ENCODE measurements around the gene CPOX. TPM values are rescaled to one million over a fixed set of nuclear protein-coding genes. Genes with fewer than 3 reads are reported as not detected.
A peak's percentile ranks its signal among the peaks of the same experiment; 100 is the strongest.

The CPOX gene
- total RNA-seq, 2 donors from 2014 or later, result 36.5 to 36.7 TPM

GRCh38 chr3:98554580-98554979 is 38.8 kb downstream of the CPOX start:
- Mint-ChIP-seq H3K4me3 (peak overlapping the region; percentile 83 to 92), H3K36me3 (ENCODE audit: insufficient read depth in 2 of 2) (peaks cover 10 to 32% of the 10 kb centered on the region in 2 donors), H3K4me1 (ENCODE audit: low read depth) (peaks cover 94% of the 10 kb centered on the region), H3K27me3 (ENCODE audit: low read depth) (no peaks in the 10 kb centered on the region), H3K9me3 (peaks cover 0 to 4% of the 10 kb centered on the region in 2 donors), H3K27ac (peak overlapping the region; percentile 100)
- DNase-seq (no peak), ATAC-seq (replicated peaks in 1 of 2) (no peak)

GRCh38 chr3:98553753-98554152 is 39.7 kb downstream of the CPOX start:
- H3K9me3 Mint-ChIP-seq, result peaks cover 0 to 4% of the 10 kb centered on the region in 2 donors
- peak overlapping the region; percentile 100 for H3K27ac Mint-ChIP-seq
- no peak for DNase-seq
- H3K4me1 Mint-ChIP-seq (ENCODE audit: low read depth), result peaks cover 92% of the 10 kb centered on the region
- H3K36me3 Mint-ChIP-seq (ENCODE audit: insufficient read depth in 2 of 2), result peaks cover 8 to 25% of the 10 kb centered on the region in 2 donors
- peak overlapping the region; percentile 83 to 92 for H3K4me3 Mint-ChIP-seq
- H3K27me3 Mint-ChIP-seq (ENCODE audit: low read depth), result no peaks in the 10 kb centered on the region
- no peak for ATAC-seq (replicated peaks in 1 of 2)

GRCh38 chr3:98553021-98553563 is 40.3 kb downstream of the CPOX start:
- Mint-ChIP-seq H3K4me3 (peak overlapping the region; percentile 83 to 92), H3K27ac (peak overlapping the region; percentile 100), H3K36me3 (ENCODE audit: insufficient read depth in 2 of 2) (peaks cover 6 to 25% of the 10 kb centered on the region in 2 donors), H3K27me3 (ENCODE audit: low read depth) (no peaks in the 10 kb centered on the region), H3K4me1 (ENCODE audit: low read depth) (peaks cover 91% of the 10 kb centered on the region), H3K9me3 (peaks cover 0 to 4% of the 10 kb centered on the region in 2 donors)
- DNase-seq (no peak), ATAC-seq (replicated peaks in 1 of 2) (no peak)

DNA sequence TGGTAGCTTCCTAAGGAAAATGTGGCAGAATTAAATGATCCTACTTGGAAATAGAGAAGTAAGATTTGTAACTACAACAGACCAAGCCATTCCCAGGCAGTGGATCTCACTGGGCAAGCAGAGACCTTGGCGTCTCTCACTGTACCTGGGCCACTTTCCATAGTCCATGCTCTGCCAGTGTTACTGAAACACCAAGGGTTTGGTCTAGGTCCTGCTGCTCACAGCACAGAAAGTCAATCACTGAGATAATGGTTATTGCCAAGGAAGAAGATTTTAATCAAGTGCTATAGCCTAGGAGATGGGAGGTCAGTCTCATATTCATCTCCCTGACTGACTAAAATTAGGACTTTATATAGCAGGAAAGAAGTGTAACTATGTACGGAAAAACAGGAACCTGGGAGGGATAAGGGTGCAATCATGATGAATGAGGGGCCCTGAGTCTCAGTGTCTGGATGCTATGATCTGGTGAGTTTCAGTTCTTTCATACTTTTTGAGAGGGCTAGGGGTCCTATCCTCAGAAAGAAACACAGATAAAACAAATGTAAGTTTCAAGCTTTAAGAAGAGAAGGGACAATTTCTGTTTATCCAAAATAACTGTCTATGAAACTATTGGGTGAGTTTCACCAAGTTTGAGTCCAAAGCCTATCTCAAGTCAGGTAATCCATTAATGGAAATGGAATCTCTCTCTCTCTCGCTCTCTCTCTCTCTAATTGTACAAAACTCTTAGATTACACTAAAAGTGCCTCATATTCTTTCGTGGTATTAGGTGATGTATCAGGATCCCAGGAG is 41.0 kb downstream of the CPOX start:
- ATAC-seq (replicated peaks in 1 of 2) (no peak), DNase-seq (no peak)
- H3K27me3 Mint-ChIP-seq (ENCODE audit: low read depth), result no peaks in the 10 kb centered on the region
- H3K36me3 Mint-ChIP-seq (ENCODE audit: insufficient read depth in 2 of 2), result peaks cover 6 to 25% of the 10 kb centered on the region in 2 donors
- peak overlapping the region; percentile 83 to 92 for H3K4me3 Mint-ChIP-seq
- peak overlapping the region; percentile 100 for H3K27ac Mint-ChIP-seq
- H3K9me3 Mint-ChIP-seq, result peaks cover 0 to 4% of the 10 kb centered on the region in 2 donors
- H3K4me1 Mint-ChIP-seq (ENCODE audit: low read depth), result peaks cover 85% of the 10 kb centered on the region

GRCh38 chr3:98551754-98552153 is 41.7 kb downstream of the CPOX start:
- ATAC-seq (replicated peaks in 1 of 2) (no peak), DNase-seq (no peak)
- Mint-ChIP-seq H3K4me1 (ENCODE audit: low read depth) (peaks cover 78% of the 10 kb centered on the region), H3K9me3 (peaks cover 0 to 4% of the 10 kb centered on the region in 2 donors), H3K27ac (peak overlapping the region; percentile 100), H3K27me3 (ENCODE audit: low read depth) (no peaks in the 10 kb centered on the region), H3K4me3 (peak overlapping the region; percentile 83 to 92), H3K36me3 (ENCODE audit: insufficient read depth in 2 of 2) (peaks cover 6 to 25% of the 10 kb centered on the region in 2 donors)

DNA sequence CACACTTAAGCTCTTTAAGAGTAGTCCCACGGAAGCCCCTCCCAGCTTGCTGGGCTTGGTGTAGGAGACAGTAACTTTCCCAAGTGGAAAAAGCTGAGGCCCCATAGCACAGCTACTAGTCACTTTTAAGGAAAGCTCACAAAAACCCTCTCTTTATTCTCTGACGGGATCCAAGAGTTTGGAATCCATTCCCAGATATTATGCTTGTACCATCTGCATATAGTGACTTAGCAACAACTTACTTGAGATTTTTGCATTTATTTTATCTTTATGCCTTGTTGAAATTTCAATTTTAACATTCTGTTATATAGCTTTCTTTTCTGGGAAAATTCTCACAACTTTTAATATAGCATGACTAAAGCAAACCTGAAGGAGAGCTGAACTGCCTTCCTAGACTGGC is 42.2 kb downstream of the CPOX start:
- Mint-ChIP-seq H3K36me3 (ENCODE audit: insufficient read depth in 2 of 2) (peaks cover 6 to 25% of the 10 kb centered on the region in 2 donors), H3K4me1 (ENCODE audit: low read depth) (peaks cover 76% of the 10 kb centered on the region), H3K27ac (peak overlapping the region; percentile 100), H3K4me3 (peak overlapping the region; percentile 39 to 92), H3K27me3 (ENCODE audit: low read depth) (no peaks in the 10 kb centered on the region), H3K9me3 (peaks cover 0 to 4% of the 10 kb centered on the region in 2 donors)
- DNase-seq (no peak), ATAC-seq (replicated peaks in 1 of 2) (no peak)

DNA sequence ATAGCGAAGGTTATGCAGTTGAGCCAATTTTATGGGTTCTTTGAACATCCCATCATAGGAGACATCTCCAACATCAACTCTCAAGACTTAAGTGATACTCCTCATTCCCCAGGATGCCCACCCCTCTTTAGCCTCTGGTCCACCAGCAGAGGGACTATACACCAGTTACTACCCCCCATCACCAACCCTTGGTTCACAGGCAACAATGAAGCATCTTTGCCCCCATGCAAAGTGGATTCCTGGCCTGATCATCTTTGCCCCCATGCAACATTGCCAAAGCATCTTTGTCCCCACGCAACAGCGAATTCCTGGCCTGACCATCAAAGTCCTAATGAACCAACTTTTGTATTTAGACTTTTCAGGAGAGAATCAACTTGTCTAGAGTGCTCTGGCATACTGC is 42.6 kb downstream of the CPOX start:
- Mint-ChIP-seq H3K27me3 (ENCODE audit: low read depth) (no peaks in the 10 kb centered on the region), H3K36me3 (ENCODE audit: insufficient read depth in 2 of 2) (peaks cover 6 to 25% of the 10 kb centered on the region in 2 donors), H3K9me3 (peaks cover 0 to 4% of the 10 kb centered on the region in 2 donors), H3K4me1 (ENCODE audit: low read depth) (peaks cover 76% of the 10 kb centered on the region), H3K27ac (peak overlapping the region; percentile 100), H3K4me3 (peak overlapping the region; percentile 39 to 92)
- DNase-seq (no peak), ATAC-seq (replicated peaks in 1 of 2) (no peak)

DNA sequence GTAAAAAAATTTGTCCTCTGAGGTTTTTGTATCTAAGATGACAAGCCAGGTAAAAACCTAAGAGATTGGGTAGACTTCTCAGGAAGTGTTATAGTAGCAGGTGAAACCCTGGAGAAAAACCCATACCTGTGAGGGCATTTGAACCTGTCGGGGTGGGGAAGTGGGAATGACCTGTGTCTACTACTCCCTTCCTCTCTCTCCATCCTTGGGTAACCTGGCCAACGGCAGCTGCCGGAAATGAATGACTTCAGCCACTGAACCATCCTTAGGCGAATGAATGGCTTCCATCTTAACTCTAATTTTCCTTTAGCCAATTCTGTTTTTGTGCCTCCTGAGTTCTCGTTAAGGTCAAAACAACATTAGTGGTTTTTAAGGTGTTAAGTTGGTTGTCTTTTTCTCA is 44.9 kb downstream of the CPOX start:
- H3K36me3 Mint-ChIP-seq (ENCODE audit: insufficient read depth in 2 of 2), result peaks cover 6 to 16% of the 10 kb centered on the region in 2 donors
- H3K27ac Mint-ChIP-seq, result no peak overlapping the region
- no peaks in the 10 kb centered on the region for H3K27me3 Mint-ChIP-seq (ENCODE audit: low read depth)
- DNase-seq (no peak), ATAC-seq (replicated peaks in 1 of 2) (no peak)
- H3K4me3 Mint-ChIP-seq, result peak overlapping the region in 1 of 2 donors; percentile 45
- H3K4me1 Mint-ChIP-seq (ENCODE audit: low read depth), result peaks cover 72% of the 10 kb centered on the region
- peaks cover 0 to 4% of the 10 kb centered on the region in 2 donors for H3K9me3 Mint-ChIP-seq

DNA sequence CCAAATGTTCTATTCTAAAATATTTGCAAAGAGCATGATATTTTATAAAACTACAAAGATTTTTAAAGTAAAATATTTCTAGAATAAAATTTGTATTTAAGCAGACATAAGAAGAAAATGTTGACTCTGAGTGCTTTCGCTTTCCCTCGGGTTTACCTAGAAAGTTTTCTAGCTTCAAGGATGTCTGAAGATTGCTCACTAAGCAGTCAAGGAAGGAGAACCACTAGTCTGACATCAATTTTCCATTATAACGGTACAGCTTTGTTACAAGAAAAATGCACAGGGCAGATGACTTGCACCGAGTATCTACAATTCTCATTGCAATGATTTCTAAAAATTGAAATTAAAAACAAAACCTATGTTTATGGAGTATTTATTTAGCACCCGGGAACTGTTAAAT is 47.5 kb downstream of the CPOX start:
- no peak for DNase-seq
- H3K4me1 Mint-ChIP-seq (ENCODE audit: low read depth), result peaks cover 70% of the 10 kb centered on the region
- peak overlapping the region; percentile 57 to 88 for H3K4me3 Mint-ChIP-seq
- ATAC-seq (replicated peaks in 1 of 2), result peak; percentile 91 to 92
- H3K27ac Mint-ChIP-seq, result peak overlapping the region; percentile 98
- H3K36me3 Mint-ChIP-seq (ENCODE audit: insufficient read depth in 2 of 2), result peaks cover 8 to 10% of the 10 kb centered on the region in 2 donors
- H3K9me3 Mint-ChIP-seq, result peaks cover 0 to 3% of the 10 kb centered on the region in 2 donors
- no peaks in the 10 kb centered on the region for H3K27me3 Mint-ChIP-seq (ENCODE audit: low read depth)

DNA sequence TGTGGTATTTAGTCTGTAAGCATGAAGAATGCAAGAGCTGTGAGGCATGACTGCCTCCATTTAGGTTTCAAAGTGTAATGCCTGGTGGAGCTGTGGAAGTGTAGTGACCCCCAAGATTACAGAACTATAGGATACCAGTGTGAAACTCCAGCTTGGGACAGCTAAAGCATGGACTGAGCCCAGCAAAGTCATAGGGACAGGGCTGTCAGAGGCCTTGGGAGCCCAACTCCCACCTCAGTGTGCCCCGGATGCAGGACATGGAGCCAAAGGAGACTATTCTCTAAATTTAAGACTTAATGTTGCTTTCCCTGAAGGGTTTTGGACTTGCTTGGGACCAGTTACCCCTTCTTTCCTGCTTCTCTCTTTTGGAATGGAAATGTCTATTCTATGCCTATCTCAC is 50.8 kb downstream of the CPOX start:
- H3K4me1 Mint-ChIP-seq (ENCODE audit: low read depth), result peaks cover 78% of the 10 kb centered on the region
- no peak overlapping the region for H3K27ac Mint-ChIP-seq

DNA sequence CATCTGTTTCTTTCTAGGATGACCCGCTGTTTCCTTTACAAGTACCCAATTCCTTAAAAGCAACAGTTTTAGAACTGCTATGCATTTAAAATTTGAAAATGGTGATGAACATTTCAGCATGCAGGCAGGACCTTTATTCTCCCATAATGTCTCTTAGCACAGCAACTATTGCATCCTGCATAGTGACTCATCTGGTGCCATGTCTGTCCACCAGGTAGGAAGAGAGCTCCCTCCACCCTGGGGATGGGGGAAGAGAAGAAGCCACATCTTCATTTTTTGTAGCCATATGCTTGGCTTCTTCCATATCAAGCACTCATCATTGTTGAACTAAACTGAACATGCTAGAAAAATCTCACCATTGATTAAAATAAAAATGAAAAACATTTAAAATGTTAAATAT is 51.7 kb downstream of the CPOX start:
- Mint-ChIP-seq H3K9me3 (no peaks in the 10 kb centered on the region), H3K4me3 (peak overlapping the region; percentile 52 to 58), H3K27ac (peak overlapping the region; percentile 75), H3K4me1 (ENCODE audit: low read depth) (peaks cover 86% of the 10 kb centered on the region), H3K36me3 (ENCODE audit: insufficient read depth in 2 of 2) (peaks cover 5 to 8% of the 10 kb centered on the region in 2 donors), H3K27me3 (ENCODE audit: low read depth) (no peaks in the 10 kb centered on the region)
- ATAC-seq (replicated peaks in 1 of 2) (no peak), DNase-seq (no peak)

More for the DNA sequence above, 50.8 kb downstream of the CPOX start:
- peaks cover 5 to 8% of the 10 kb centered on the region in 2 donors for H3K36me3 Mint-ChIP-seq (ENCODE audit: insufficient read depth in 2 of 2)
- DNase-seq, result no peak
- no peak overlapping the region for H3K4me3 Mint-ChIP-seq
- H3K9me3 Mint-ChIP-seq, result no peaks in the 10 kb centered on the region
- ATAC-seq (replicated peaks in 1 of 2), result no peak
- no peaks in the 10 kb centered on the region for H3K27me3 Mint-ChIP-seq (ENCODE audit: low read depth)

GRCh38 chr3:98540346-98540745 is 53.1 kb downstream of the CPOX start:
- Mint-ChIP-seq H3K36me3 (ENCODE audit: insufficient read depth in 2 of 2) (peaks cover 7 to 8% of the 10 kb centered on the region in 2 donors), H3K4me3 (peak overlapping the region; percentile 38 to 63), H3K4me1 (ENCODE audit: low read depth) (peaks cover 86% of the 10 kb centered on the region), H3K27ac (peak overlapping the region; percentile 27), H3K9me3 (no peaks in the 10 kb centered on the region), H3K27me3 (ENCODE audit: low read depth) (no peaks in the 10 kb centered on the region)
- ATAC-seq (replicated peaks in 1 of 2) (peak; percentile 35 to 39), DNase-seq (peak in 1 of 2 donors; percentile 46)

- Mint-ChIP-seq H3K27ac (peak overlapping the region; percentile 90), H3K36me3 (ENCODE audit: insufficient read depth in 2 of 2) (peaks cover 7 to 9% of the 10 kb centered on the region in 2 donors), H3K9me3 (no peaks in the 10 kb centered on the region), H3K4me1 (ENCODE audit: low read depth) (peaks cover 60% of the 10 kb centered on the region), H3K4me3 (peak overlapping the region; percentile 67 to 80), H3K27me3 (ENCODE audit: low read depth) (no peaks in the 10 kb centered on the region)
- peak in 1 of 2 donors; percentile 43 for DNase-seq
- peak; percentile 83 for ATAC-seq (replicated peaks in 1 of 2)
Observed at GRCh38 chr3:98536456-98537017, 56.9 kb downstream of the CPOX start.

Data from activated T-cell treated with anti-CD3 and anti-CD28 coated beads, Interleukin-2, amount 50 U/mL, for 72 hours (primary cell).